ENCODE results near the gene MAGIX. TPM values are rescaled to one million over a fixed set of nuclear protein-coding genes. Genes with fewer than 3 reads are reported as not detected.

The MAGIX gene
- total RNA-seq, 2 donors from 2014 or later, result 1.3 to 2.8 TPM

DNA sequence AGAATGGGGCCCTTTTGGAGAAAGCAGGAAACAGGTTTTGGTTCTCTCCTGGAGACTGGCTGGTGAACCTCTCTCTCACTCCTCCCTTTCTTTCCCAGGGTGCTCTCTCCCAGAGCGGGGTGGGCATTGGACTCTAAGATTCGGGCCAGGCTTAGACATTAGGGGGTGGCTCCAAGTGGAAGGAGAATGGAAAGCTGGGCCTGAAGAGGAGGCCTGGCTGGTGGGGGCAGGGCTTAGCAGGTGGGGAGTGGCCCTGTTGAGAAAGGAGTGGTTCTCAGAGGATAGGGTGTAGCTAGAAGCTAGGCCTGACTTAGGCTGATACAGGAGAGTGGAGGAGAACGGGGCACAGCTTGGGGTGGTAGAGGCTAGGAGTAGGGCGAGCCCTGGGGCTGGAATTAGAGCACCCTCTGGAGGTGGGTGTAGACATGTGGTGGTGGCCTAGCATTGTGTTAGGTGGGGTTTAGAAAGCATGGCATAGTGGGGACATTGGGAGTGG, 14.8 kb downstream of the MAGIX start:
- no peak for DNase-seq (ENCODE audit: low spot score)
- intact Hi-C loops (cut with DNase I), result no loop called here

DNA sequence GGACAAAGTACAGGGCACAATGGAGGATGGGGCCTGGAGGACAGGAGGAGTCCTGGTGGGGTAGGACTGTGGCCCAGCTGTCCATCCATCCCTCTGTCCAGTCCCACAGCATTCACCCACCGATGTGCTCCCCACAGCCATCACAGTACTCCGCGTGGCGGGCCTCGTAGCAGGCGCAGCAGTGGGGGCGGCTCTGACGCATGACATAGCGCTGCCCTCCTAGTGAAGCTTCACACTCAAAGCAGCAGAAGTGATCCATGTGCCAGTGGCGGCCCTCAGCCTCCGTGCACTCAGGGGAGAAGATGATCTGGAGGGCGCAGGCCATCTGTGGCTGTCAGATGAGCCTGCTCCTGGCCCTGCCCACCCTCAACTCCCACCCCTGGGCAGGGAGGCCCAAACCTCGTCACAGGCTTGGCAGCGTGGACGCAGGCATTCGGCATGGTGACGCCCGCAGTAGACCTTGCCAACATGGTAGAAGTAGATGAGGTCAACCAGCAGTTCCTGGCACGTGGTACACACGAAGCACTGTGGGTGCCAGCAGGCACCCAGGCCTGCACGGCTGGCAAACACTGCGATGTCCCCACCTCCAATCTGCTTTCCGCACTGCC, 15.4 kb downstream of the MAGIX start:
- no peak for DNase-seq (ENCODE audit: low spot score)
- intact Hi-C loops (cut with DNase I), result no loop called here

DNA sequence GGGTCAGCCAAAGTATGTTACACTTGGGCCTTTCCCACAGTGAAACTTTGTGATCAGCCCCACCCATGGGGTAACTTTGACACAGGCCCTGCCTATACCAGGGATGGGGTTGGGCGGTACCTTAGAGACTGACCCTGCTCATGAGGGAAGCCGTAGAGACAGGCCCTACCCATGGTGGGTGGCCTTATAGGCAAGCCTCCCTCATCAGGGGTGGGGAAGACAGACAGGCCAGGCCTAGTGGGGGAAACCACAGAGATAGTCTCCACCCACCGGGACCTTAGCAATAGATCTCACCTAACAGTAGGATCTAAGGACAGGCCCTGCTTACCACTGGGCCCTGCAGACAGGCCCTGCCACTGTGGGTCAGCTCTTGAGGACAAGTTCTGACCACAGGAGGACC, 16.0 kb downstream of the MAGIX start:
- DNase-seq (ENCODE audit: low spot score), result no peak
- intact Hi-C loops (cut with DNase I), result no loop called here

DNA sequence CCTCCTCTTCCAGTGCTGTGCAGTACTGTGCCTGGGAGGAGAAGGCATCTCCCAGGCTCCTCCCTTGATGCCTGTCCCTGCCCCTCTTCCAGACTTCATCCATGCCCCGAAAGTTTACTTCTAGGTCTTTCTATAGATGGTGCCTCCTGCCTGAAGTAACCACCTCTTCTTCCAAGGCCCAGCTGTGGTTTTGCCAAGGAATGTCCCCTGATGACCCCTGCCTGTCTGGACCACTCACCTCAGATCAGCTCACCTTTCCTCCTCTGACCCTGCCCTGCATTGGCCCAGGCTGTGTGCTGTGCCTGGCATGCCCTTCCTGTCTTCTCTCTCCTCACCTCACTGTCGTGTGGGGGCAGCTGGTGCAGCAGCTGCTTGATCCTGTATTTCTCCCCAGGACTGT, 16.8 kb downstream of the MAGIX start:
- intact Hi-C loops (cut with DNase I), result no loop called here
- no peak for DNase-seq (ENCODE audit: low spot score)

DNA sequence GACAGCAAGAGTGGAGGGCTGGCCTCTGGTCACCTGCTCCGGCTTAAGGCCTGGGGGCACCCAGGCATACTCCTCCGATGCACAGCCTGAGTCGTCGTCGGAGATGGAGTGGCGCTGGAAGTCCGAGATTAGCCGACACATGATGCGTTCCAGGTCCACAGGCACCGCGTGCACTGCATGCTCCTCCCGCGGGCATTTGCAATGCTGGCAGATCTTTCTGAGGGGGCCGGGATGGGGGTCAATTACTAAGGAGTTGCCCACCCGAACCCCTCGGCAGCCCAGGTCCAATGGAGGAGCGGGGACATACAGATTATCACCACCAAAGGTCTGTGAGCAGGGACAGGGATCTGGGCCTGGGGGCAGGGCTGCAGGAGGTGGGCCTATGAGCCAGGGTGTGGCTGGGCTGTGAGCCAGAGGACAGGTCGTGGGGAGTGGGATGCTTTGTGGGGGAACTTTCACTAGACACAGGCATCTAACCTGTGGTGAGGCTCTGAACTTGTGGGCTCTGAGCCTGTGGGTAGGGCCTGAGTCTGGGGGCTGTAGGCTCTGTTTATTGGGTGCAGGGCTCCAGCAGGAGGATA, 21.2 kb downstream of the MAGIX start:
- DNase-seq (ENCODE audit: low spot score), result no peak

DNA sequence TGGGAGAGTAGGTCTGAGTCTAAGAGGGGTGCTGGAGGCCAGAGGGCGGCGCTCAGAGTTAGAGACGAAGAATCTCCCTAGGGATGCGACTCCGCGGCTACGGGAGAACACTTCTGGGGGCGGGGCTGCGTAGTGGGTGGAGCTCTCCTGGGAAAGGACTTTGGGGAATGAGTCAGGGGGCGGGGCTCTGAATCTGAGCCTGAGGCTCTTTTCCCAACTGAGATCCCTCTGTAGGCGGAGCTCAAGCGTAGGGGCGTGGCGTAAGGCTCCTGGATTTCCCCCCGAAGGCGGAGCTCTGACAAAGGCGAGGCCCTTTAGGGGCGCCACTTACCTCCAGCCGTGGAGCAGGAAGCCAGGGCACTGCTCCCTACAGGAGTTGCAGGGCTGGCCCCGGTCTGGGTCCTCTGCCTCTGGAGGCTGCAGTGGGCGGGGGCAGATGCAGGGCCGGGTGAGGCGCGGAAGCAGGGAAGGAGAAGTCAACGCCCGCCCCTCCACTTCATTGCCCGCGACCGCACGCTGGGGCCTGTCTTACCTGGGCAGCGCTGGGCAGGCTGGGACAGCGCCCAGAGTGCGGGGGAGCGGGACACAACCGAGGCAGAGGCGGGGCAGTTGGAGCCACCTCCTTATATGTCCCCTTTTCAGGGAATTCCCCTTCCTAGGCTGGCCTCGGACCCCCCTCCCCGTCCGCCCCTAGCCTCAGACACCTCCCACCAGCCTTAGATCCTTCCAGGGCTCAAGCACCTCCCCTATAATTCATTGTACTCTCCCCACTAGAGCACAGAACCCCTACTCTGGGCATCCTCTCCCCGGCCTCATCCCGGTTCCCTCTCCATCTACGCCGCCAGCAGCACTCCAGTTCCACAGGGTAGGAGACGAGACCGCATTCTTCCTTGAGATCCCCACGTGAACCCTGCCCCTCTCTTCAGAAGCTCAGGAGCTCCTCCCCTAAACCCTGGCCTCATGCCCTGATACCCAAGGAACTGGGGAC, 22.0 kb downstream of the MAGIX start:
- intact Hi-C loops (cut with DNase I), result no loop called here
- DNase-seq (ENCODE audit: low spot score), result peak; percentile 95

More for the DNA sequence above, 21.2 kb downstream of the MAGIX start:
- intact Hi-C loops (cut with DNase I), result no loop called here

DNA sequence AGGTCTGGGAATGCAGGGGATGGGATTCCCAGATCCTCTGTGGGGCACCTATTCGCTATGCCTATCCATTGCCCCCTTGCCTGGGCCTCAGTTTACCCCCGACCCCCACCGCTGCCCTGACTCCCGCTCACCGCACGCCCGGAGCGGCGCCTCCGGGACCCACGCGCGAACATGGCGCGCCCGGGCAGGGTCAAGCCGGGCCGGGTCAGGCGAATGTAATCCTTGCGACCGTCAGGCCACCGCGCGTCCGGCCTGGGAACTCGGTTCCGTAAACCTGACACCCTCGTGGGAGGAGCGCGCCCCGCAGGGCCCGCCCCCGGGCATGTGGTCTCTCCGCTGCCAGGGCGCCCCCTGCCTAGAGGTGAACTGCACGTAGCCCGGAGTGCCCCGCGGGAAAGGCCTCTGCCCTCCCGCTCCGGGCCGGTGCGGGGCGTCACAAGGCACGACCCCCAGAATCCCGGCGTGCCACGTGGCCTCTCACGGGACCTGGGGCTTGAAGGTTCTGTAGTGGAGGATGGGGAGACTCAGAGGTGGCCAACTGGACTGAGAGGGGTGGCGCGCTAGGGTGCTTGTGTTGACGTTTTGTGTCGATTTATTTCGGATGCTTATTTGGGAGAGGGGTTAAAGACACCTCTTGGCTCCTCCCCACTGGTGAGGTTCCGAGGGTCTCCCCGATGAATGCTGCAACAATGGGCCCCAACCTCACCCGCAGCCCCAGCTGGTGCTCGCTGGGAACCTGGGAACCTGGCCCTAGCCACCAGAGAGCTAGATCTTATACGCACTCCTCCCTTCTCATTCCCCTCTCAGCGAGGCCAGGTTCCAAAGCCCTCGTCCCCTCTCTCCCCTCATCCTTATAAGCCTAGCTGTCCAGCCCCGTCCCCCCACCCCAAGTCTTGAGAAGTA, 23.8 kb downstream of the MAGIX start, which contains the start of gene PRICKLE3:
TSS of gene PRICKLE3 (minus strand) at position 249 of the 903 bp plus-strand sequence. CDS start at position 173, 76 bp downstream.
- intact Hi-C loops (cut with DNase I), result no loop called here
- DNase-seq (ENCODE audit: low spot score), result peak; percentile 94

DNA sequence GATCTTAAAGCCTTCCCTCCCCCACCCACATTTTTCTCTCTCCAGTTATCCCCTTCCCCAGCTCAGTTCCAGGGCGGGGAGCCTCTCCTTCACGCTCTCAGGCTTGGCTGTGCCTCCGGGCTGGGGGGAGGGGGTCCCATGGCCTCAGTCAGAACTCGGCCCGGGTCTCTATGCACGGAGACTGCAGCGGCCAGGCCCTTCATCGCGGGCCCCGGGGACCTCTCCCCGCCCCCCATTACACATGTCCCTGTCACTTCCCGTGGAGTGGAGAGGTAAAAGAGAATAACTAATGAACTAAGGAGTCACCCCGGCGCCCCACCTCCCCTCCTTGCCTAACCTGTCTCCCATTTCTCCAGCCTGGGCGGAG, 24.5 kb downstream of the MAGIX start:
- DNase-seq (ENCODE audit: low spot score), result no peak
- intact Hi-C loops (cut with DNase I), result no loop called here

DNA sequence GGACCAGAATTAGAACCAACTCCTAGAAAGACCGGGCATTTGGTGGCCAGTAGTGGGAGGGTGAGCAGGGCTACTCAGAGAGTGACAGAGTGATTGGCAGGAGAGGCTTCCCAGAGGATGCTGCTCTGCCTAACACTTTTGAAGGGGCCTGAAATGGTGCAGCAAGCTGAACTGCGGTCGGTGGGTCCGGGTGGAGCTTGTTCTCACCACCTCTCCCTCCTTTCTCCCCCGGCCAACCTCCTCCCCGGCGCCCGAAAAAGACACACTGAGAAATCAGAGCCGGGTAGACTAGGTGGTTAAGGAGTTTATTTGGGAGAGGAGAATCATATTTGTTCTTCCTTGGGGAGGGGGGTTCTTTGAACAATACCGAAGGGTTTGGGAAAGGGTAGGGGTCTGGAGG, 25.0 kb downstream of the MAGIX start:
- intact Hi-C loops (cut with DNase I), result no loop called here
- DNase-seq (ENCODE audit: low spot score), result no peak

DNA sequence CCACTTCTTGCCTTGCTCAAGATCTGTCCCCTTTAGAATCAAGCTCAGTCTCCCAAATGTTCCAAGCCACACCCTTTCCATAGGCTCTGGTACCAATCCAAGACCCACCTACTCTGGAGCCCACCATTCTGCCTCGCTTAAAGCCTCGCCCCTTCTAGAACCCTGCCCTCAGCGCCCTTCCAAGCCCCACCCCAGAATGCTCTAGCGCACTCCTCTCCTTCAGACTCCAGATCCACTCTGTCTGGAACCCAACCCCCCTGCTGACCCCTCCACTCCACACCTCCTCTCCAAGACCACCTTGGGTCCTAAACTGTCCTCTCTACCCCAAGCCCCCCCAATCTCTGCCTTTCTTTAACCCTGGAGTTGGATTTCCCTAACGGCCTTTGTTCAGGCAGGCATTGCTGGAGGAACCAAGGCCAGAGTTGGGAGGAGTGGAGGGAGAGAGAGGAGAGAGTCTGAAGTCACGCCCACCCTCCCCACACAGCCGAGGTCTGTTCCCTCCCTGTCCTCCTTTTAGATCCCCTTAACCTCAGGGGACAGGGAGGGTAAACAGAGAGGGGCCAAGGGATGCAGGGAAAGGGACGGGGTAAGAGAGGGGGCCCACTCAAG, 26.0 kb downstream of the MAGIX start:
- DNase-seq (ENCODE audit: low spot score), result no peak
- intact Hi-C loops (cut with DNase I), result no loop called here

DNA sequence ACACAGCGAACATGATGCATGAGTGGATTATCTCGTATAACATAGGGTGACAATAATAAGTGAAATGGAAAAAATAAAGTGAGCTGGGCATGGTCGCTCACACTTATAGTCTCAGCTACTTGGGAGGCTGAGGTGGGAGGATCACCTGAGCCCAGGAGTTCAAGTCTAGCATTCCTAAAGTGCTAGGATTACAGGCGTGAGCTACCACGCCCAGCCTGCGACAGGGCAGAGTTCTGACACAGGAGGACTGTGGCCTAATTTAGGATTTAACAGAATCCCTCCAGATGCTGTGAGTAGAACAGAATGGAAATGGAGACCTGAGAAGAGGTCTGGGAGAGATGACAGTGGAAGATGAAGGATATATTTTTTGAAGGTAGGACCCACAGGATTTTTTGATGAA, 27.0 kb downstream of the MAGIX start:
- no peak for DNase-seq (ENCODE audit: low spot score)
- intact Hi-C loops (cut with DNase I), result no loop called here

DNA sequence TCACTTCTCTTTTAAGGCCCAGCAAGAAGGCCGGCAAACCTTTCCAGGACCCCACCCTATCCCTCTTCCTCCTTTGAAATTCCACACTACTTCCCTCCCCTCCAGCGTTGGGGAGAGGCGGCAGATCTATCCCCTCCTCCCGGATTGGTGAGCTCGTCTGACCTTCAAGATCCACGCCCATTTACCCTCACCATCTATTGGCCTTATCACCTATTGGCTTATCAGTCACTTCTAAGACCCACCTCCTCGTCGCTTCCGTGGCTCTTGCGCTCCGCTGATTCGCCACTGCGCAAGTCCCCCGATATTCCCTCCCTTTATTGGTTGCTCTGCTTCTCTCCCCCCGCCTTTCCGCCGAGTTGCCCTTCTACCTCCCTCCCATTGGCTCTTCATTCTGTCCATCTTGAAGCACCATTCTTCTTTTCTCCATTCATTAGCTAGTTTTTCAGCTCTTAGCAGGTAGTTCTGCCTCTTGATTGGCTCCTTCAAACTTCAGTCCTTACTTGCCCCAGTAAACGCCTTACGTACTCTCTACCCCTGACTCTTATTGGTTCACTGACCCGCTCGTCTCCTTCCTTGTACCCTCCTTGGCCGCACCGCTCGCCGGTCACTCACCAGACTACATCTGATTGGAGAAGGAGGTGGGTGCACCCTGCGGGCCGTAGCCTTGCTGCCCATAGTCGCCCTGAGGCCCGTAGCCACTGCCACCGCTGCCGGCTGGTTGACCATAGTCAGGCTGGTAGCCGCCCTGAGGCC, 28.4 kb downstream of the MAGIX start:
- intact Hi-C loops (cut with DNase I), result no loop called here

DNA sequence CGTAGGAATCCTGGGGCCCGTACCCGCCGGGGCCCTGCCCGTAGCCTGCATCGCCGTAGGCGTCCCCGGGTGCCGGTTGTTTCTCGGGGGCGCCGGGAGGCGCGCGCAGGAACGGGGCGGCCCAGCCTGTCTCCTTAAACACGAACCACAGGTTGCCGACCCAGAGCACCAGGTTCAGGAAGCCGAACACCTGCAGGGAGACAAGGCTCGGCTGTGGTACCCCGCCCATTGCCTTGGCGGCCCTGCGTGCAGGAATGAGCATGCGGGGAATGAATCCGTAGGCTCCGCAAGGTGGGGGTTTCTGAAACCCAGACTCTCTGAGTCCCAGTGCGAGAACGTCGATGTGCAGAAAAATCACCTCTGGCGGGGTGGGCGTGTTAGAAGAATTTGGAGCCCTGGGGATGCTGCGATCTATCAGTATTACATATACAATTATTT, 29.0 kb downstream of the MAGIX start:
- intact Hi-C loops (cut with DNase I), result no loop called here
- DNase-seq (ENCODE audit: low spot score), result no peak

More for the DNA sequence above, 28.4 kb downstream of the MAGIX start:
- DNase-seq (ENCODE audit: low spot score), result peak; percentile 96

DNA sequence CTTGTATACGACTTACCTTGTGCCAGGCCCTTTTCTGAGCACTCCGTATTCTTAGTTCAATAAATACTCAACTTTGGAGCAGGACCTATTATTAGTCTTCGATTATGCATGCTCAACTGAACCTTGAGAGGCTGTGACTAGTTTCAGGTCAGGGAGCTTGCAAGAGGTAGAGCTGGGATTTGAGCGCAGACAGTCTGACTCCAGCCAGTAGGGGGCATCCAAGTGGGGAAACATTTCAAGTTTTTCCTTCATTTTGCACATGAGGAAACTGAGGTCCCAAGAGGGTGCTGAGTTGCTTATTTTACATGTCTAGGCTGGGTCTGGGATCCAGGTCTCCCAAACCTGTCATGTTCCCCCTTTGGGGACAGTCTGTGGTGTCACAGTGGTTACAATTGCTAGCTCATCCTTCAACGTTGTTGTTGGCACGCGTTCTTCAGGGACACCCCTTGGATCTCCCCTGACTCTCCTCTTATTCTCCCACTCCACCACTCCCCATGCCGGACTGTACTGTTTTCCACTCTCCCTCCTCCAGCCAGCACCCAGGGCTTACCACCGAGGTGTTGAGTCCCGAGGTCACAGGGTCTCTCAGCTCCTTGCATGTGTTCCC, 30.3 kb downstream of the MAGIX start:
- no peak for DNase-seq (ENCODE audit: low spot score)
- intact Hi-C loops (cut with DNase I), result no loop called here

DNA sequence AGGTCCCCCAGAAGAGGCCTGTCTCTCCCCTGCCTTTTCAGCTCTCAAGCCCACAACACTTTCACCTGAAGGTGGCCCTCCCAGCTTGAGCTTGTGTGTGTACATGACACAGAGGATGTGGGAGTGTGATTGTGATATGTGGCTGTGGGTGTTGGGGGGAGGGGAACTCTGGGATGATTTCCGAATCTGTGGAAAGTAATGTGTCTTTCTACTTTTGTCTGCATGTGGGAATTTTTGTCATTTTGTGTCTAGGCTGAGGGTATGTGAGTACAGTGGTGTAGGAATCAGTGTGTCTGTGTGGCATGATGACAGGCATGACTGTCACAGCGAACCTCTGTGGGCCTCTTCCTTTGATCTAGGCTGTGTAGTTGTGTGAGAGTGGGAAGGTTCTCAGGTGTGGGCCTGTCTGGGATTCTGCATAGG, 31.0 kb downstream of the MAGIX start:
- intact Hi-C loops (cut with DNase I), result no loop called here
- DNase-seq (ENCODE audit: low spot score), result no peak

DNA sequence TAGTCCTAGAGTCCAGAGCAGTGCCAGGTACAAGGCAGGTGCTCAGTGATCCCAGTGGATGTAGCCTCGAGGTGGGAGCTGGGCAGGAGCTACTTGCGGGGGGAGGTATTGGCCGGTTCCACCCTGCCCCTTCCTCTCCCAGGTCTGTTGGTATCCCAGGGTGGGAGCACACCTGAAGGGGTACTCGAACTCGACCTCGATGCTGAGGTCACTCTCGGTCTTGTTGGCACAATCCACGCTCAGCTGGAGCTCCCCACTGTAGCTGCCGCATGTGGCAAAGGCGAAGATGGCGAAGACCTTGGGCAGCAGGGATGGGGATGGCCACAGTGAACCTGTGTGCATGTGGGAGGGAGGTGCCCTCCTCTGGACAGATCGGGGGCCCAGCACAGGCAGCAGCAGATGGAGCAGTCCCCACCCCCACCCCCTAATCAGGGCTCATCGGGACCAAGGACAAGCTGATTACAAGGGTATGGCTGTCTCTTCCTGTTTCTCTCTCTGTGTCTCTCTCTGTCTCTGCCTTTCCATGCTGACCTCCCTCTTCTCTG, 35.1 kb downstream of the MAGIX start:
- no peak for DNase-seq (ENCODE audit: low spot score)
- intact Hi-C loops (cut with DNase I), result no loop called here

Measured in posterior vena cava (tissue), 2 donors.